OCI-M2 (cell line): ENCODE data around the gene GPR176.
"Not testable (repeated sequence)": the region's sequence is repeated elsewhere in the genome, so short reads cannot be mapped to it uniquely, and the experiment has no call there.

Experiments used
- DNase-seq: peaks from one replicate; lab custom pipeline; 2025; ENCODE audit not compliant: unreplicated experiment; lab: John Stamatoyannopoulos, UW

The GPR176 gene

GRCh38 chr15:39817892-39818291 is 102.2 kb downstream of the GPR176 start:
- DNase-seq: no peak

- DNase-seq: no peak
Measured at GRCh38 chr15:39814489-39814888, 105.6 kb downstream of the GPR176 start.

GRCh38 chr15:39812651-39813050 is 107.4 kb downstream of the GPR176 start:
- not testable (repeated sequence) for DNase-seq

- DNase-seq: no peak
Measured at GRCh38 chr15:39808909-39809308, 111.2 kb downstream of the GPR176 start.

GRCh38 chr15:39807791-39808190 is 112.3 kb downstream of the GPR176 start:
- DNase-seq: no peak

- no peak for DNase-seq
Measured at GRCh38 chr15:39804026-39804425, 116.0 kb downstream of the GPR176 start.

- no peak for DNase-seq
Measured at GRCh38 chr15:39803016-39803415, 117.0 kb downstream of the GPR176 start.

GRCh38 chr15:39801641-39802309 is 118.3 kb downstream of the GPR176 start:
- no peak for DNase-seq

GRCh38 chr15:39799552-39800011 is 120.5 kb downstream of the GPR176 start:
- DNase-seq: no peak

GRCh38 chr15:39798382-39798781 is 121.7 kb downstream of the GPR176 start:
- DNase-seq: no peak

- no peak for DNase-seq
Measured at GRCh38 chr15:39797407-39797806, 122.7 kb downstream of the GPR176 start.

- DNase-seq: no peak
Measured at GRCh38 chr15:39796601-39797000, 123.5 kb downstream of the GPR176 start.

- DNase-seq: no peak
Measured at GRCh38 chr15:39795486-39795885, 124.6 kb downstream of the GPR176 start.

GRCh38 chr15:39794954-39795353 is 125.1 kb downstream of the GPR176 start:
- DNase-seq: no peak

- no peak for DNase-seq
Measured at GRCh38 chr15:39793923-39794322, 126.1 kb downstream of the GPR176 start.

- no peak for DNase-seq
Measured at GRCh38 chr15:39792844-39793335, 127.2 kb downstream of the GPR176 start.

- no peak for DNase-seq
Measured at GRCh38 chr15:39792025-39792843, 127.8 kb downstream of the GPR176 start.

- DNase-seq: no peak
Measured at GRCh38 chr15:39789736-39790135, 130.3 kb downstream of the GPR176 start.

GRCh38 chr15:39788800-39789565 is 131.1 kb downstream of the GPR176 start:
- no peak for DNase-seq

GRCh38 chr15:39788108-39788507 is 132.0 kb downstream of the GPR176 start:
- DNase-seq: no peak

GRCh38 chr15:39787479-39787878 is 132.6 kb downstream of the GPR176 start:
- DNase-seq: no peak
